ENCODE results near the gene CNTLN. TPM values are rescaled to one million over a fixed set of nuclear protein-coding genes. Genes with fewer than 3 reads are reported as not detected.
"Not testable (repeated sequence)": the region's sequence is repeated elsewhere in the genome, so short reads cannot be mapped to it uniquely, and the experiment has no call there.

CNTLN gene
- total RNA-seq, 1 donor from 2014 or later = 3.1 TPM

DNA sequence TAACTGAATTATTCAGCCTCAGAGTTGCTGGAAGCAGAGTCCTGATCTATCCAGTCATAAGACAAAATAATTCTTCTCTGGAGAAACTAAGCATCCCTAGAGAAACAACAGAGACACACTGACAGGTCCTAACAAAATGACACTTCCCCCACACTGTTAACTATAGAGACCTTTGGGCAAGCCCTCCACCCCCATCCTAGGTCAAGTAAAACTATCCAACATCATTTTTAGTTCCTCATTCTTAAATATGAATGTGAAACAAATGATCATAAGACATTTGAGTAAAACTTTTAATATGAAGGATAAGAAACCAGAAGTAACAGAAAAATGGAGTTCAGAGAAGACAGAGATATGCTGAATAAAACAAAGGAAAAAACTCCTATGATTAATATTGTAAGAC is 30.9 kb downstream of the CNTLN start:
- intact Hi-C loops (cut with DNase I) = no loop called here
- ATAC-seq (ENCODE audit: poor library complexity) (no peak), DNase-seq (no peak)

DNA sequence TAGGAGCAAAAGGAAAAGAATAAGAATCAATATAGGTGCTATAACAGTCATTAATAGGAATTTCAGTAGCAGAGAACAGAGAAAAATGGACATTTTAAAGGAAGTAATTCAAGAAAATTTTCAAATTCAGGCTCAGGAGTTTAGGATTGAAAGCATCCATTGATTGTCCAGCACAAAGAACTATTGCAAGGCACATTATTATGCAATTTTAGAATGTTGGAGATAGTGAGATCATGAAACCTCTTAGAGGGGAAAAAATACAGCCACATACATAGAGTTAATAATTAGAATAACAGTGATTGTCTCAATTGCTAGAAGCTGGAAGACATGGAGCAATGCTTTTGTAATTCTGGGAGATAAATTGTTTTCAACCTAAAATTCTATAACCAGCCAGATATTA is 31.5 kb downstream of the CNTLN start:
- DNase-seq (no peak), ATAC-seq (ENCODE audit: poor library complexity) (no peak)
- intact Hi-C loops (cut with DNase I) = no loop called here

DNA sequence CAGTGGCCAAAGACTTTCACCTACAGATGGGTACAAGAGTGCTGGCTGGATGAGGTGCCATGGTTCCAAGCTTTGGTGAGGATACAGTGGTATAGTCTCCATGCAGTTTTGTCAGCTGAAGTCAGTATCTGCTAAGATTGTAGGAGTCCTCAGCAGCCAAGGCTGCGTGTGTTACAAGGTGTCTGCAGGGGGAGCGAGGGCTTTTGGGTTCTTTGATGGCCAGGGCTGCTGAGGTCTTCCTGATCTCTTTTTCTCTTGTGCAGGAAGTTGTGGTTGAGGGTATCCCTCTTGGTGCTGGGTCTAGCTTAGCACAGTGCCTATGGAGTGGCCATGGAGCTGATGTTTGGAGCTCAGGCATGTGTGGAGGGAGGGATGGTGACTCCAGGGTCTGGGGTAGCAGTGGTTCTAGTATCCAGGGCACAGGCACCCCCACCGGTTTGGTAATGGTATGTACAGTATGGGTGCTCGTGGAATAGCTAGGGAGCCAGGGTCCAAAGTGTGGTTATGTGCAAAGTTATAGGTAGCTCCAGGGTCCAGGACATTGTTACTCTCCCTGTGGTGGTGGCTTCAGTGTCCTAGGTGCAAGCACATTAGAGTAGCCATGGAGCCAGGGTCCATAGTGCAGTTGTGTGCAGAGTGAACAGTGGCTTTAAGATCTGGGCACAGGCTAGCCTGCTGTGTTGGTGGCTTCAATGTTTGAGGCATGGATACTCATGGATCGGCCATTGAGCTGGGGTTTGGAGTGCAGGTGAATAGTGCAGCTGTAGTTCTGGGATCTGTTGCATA is 36.7 kb downstream of the CNTLN start:
- intact Hi-C loops (cut with DNase I) = no loop called here
- no peak for DNase-seq
- no peak for ATAC-seq (ENCODE audit: poor library complexity)

DNA sequence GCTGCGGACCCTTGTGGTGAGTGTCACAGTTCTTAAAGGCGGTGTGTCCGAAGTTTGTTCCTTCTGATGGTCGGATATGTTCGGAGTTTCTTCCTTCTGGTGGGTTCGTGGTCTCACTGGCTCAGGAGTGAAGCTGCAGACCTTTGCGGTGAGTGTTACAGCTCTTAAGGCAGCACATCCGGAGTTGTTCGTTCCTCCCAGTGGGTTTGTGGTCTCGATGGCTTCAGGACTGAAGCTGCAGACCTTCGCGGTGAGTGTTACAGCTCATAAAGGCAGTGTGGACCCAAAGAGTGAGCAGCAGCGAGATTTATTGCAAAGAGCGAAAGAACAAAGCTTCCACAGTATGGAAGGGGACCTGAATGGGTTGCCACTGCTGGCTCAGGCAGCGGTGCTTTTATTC is 42.7 kb downstream of the CNTLN start:
- intact Hi-C loops (cut with DNase I); ATAC-seq (ENCODE audit: poor library complexity); DNase-seq: not testable (repeated sequence)

DNA sequence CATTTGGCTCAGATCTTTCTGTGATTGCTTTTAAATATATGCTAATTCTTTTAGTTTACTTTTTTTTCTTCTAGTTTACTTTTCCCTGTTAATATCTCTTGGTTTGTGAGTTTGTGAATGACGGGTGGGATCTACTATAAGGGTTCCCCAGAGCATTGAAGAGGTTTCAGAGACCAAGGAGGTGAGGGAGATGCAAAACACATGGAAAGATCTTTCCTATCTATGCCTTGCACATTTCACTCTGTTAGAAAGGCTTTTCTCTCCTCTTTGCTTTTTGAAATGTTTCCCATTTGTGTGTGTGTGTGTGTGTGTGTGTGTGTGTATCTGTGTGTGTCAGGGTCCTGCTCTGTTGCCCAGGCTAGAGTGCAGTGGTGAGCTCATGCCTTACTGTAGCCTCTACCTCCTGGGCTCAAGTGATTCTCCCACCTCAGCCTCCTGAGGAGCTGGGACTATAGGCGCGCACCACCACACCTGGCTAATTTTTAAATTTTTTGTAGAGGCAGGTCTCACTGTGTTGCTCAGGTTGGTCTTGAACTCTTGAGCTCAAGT is 50.7 kb downstream of the CNTLN start:
- no peak for ATAC-seq (ENCODE audit: poor library complexity)
- intact Hi-C loops (cut with DNase I) = no loop called here
- no peak for DNase-seq

DNA sequence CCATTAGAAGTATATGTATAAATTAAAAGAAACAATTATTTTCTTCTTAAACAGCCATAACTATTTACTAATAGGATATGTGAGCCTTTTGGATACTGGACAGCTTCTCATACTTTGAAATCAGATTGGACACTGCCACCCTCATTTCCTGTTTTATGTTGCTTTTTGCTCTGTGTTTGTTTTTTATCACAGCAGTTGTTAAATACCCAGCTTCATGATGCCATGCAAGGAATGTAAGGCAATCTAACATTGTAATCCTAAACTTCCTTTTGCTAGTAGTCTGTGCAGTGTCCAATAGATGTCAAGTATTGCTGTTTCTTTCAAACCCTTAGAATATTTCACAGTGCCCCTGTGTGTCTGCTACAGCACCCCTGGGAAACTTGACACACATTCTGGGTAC is 56.2 kb downstream of the CNTLN start:
- intact Hi-C loops (cut with DNase I) = no loop called here
- ATAC-seq (ENCODE audit: poor library complexity) = no peak
- DNase-seq = no peak

DNA sequence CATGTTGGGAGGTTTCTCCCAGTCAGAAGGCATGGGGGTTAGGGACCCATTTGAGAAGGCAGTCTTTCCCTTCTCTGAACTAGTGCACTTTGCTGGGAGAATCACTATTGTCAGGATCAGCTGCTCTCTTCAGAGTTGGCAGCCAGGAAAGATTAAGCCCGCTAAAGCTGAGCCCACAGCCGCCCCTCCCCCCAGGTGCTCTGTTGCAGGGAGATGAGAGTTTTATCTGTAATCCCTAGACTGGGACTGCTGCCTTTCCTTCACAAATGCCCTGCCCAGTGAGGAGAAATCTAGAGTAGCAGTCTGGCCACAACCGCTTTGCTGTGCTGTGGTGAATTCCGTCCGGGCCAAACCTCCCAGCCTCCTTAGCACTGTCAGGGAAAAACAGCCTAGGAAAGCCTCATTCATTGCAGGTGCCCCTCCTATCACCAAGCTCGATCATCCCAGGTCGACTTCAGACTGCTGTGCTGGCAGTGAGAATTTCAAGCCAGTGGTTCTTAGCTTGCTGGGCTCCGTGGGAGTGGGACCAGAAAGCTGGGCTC is 69.8 kb downstream of the CNTLN start:
- ATAC-seq (ENCODE audit: poor library complexity) (no peak), DNase-seq (no peak)
- intact Hi-C loops (cut with DNase I) = no loop called here

DNA sequence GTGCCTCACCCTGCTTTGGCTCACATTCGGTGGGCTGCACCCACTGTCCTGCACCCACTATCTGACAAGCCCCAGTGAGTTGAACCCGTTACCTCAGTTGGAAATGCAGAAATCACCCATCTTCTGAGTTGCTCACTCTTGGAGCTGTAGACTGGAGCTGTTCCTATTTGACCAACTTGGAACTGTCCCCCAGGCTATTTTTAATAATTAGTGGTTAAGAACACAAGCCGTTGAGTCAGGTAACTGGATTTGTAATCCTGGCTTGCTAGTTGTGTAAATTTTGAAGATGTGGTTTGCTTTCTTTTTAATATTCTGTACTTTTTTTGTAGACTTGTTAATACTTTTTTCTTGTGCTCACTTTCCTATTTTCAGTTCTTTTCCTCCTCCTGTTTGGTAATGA is 81.2 kb downstream of the CNTLN start:
- intact Hi-C loops (cut with DNase I) = no loop called here
- no peak for ATAC-seq (ENCODE audit: poor library complexity)
- no peak for DNase-seq

DNA sequence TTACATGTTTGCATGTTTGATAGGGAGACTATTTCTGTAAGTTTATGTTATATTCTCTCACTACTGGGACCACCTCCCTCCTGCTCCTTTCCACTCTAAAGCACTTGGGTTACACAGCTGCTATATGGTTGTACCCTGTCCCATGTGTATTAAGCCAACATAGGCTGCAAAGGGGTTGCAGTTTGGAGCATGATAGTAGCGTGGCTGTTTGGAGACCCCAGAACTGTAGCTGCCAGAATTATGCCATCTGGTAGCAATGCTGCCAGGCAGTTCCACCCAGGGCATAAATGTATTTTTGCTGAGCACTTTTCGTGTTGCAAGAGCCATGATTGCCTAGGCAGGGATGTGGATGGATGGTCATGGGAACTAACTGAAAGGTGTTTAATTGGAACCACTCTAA is 81.8 kb downstream of the CNTLN start:
- intact Hi-C loops (cut with DNase I) = no loop called here
- DNase-seq = no peak
- no peak for ATAC-seq (ENCODE audit: poor library complexity)

DNA sequence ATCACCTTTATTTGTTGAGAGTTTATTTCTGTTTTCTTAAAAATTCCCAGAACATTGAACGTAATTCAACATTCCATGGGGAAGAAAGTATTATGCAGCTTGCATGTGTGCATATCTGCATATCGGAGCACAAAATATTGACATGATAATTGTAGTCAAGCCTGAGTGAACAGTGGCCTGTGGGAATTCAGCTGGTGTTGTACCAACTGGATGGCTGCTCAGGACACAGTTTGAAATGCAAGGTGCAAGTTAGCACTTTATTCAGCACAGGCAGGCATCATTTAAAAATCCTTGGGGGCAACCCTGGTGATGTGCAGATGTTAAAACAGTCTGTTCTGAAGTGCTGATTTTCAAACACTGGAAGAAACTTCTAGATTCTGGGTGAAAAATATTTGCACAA is 82.4 kb downstream of the CNTLN start:
- ATAC-seq (ENCODE audit: poor library complexity) (no peak), DNase-seq (no peak)
- intact Hi-C loops (cut with DNase I) = no loop called here

DNA sequence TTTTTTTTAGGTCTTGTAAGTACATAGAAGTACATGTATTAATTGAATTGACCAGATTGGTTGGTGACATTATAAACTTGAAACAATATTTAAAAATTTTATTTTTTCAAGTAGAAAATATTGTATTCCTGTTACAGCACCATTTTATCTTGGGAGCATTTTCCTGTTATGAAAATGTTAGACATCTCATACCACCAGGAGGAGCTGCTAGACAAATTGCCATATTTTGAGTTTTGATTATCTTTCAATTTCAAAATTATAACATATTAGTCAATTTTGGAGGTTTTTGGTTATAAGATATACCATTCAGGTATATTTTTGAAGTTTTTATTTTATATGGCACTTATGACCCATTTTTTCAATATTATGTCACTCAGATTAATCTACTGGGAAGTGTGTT is 84.4 kb downstream of the CNTLN start:
- ATAC-seq (ENCODE audit: poor library complexity) (no peak), DNase-seq (no peak)
- intact Hi-C loops (cut with DNase I) = no loop called here

DNA sequence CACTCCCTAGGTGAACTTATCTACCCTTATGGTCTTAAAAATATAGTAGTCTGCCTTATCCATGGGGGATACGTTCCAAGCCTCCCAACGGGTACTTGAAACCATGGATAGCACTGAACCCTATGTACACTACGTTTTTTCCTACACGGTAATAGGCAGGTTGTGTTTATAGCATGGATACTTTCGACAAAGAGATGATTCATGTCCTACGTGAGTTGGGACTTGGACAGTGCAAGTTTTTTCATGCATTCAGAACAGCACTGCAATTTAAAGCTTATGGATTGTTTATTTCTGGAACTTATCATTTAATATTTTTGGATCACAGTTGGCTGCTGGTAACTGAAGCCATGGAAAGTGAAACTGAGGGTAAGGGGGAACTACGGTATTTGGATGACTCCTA is 88.1 kb downstream of the CNTLN start:
- ATAC-seq (ENCODE audit: poor library complexity) = no peak
- no peak for DNase-seq
- intact Hi-C loops (cut with DNase I) = no loop called here

DNA sequence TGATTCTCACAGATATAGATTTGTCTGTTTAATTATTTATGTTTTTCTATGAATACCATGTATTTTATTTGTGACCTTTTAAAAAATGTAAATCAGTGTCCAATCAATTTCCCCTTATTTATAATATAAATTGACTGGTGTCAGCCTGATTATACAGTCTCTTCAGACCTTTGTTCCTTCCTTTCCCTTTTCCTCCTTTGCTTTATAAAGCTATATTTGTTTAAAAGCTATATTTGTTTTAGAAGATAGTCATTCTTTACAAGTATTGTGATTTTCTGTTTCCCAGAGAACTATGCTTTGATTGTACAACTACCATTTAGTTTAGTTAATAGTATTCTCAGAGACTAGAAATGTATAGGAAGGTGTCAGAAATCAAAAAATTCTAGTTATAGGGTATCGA is 90.6 kb downstream of the CNTLN start:
- ATAC-seq (ENCODE audit: poor library complexity) (no peak), DNase-seq (no peak)
- intact Hi-C loops (cut with DNase I) = no loop called here

DNA sequence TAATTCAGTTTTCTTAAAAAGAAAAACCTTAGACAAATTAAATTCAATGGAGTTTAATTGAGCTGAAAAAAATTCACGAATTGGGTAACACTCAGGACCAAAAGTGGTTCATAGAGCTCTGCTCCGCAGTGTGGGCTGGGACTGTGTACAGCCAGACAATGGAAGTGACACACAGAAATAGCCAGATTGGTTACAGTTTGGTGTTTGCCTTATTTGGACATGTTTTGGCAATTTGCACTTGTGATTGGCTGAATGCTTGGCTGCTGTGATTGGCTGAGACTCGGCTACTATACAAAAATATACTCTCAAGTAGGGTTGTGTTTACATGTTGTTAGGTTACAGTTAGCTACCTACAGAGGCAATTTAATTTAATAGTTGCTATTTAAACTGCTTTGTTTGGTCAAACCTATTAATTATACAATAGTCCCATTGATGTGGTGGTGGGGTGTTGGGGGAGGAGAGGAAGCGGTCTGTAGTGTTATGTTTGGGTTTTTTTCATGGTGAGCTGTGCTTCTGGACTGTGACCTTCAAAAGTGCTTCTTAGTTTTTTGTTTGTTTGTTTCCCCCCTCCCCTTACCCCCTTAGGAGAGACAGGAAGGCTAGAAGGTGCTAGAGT is 95.2 kb downstream of the CNTLN start:
- DNase-seq (no peak), ATAC-seq (ENCODE audit: poor library complexity) (no peak)
- intact Hi-C loops (cut with DNase I) = no loop called here

DNA sequence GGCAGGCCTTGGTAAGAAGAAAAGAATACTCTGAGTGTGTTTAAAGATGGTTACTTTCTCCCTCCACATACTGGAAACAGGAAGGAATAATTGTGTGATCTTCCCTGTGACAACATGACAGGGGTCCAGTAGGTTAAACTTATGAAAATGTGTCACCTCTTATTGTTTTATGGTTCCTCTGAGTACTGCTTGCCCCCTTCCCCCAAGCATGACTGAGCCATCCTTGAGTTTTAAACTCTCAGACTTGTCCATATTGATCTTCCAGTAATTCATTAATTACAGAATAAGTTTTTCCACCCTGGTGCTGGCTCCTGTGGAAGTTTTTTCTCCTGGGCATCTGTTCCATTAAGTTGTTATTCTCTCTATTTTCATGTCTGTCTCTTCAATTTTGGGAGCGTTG is 95.8 kb downstream of the CNTLN start:
- ATAC-seq (ENCODE audit: poor library complexity) (no peak), DNase-seq (no peak)
- intact Hi-C loops (cut with DNase I) = no loop called here

DNA sequence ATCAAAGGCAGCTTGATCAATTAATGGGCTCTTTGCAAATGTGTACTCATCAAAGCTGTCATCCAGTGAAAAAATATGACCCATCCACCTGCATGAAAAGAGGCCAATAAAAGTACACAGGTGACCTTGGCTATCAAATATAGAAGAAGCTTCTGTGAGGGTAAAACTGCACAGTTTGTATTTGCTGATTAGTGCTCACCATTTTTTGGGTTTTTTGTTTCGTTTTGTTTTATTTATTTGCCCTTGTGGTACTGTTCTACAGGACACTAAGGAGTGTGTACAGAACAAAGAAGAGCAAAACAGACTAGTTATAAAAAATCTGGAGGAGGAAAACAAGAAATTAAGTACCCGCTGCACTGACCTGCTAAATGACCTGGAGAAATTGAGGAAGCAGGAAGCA is 101.3 kb downstream of the CNTLN start:
- DNase-seq (no peak), ATAC-seq (ENCODE audit: poor library complexity) (no peak)
- intact Hi-C loops (cut with DNase I) = no loop called here

DNA sequence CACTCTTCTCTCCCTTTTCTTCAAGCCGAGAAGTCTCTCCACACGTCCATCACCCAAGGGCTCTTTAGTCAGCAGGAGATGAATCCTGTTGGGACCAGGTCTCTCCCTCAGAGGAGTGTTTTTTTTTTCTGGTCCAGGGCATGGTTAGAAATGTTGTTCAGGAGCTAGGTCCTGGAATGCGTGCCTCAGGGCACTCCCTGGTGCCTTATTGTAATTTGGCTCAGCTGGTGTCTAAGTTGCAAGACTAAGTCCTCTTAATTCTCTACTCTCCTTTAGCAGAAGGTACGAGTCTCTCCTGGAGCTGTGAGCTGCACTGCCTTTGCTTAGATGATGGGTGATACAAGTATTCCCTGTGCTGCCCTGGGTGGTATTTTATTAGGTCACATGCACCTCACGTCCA is 111.9 kb downstream of the CNTLN start:
- intact Hi-C loops (cut with DNase I) = no loop called here
- DNase-seq (no peak), ATAC-seq (ENCODE audit: poor library complexity) (no peak)

DNA sequence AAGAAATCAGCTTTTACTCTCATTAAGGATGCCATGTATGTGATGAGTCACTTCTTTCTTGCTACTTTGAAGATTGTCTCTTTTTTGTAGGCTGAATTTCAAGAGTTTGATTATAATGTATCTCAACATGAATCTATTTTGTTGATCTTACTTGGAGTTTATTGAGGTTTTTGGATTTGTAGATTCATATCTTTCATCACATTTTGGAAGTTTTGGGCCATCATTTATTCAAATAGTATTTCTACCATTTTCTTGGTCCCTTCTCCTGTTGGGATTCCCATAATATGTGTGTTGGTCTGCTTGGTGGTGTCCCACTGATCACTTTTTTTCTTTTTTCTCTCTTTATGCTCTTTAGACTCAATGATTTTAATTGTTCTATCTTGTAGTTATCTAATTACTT is 116.3 kb downstream of the CNTLN start:
- intact Hi-C loops (cut with DNase I) = no loop called here
- DNase-seq (no peak), ATAC-seq (ENCODE audit: poor library complexity) (no peak)

DNA sequence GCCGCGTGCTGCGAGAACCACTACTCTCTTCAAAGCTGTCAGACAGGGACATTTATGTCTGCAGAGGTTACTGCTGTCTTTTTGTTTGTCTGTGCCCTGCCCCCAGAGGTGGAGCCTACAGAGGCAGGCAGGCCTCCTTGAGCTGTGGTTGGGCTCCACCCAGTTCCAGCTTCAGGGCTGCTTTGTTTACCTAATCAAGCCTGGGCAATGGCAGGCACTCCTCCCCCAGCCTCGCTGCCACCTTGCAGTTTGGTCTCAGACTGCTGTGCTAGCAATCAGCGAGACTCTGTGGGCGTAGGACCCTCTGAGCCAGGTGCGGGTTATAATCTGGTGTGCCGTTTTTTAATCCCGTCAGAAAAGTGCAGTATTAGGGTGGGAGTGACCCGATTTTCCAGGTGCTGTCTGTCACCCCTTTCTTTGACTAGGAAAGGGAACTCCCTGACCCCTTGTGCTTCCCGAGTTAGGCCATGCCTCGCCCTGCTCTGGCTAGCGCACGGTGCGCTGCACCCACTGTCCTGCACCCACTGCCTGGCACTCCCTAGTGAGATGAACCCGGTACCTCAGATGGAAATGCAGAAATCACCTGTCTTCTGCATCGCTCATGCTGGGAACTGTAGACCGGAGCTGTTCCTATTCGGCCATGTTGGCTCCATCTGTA is 133.8 kb downstream of the CNTLN start:
- ATAC-seq (ENCODE audit: poor library complexity); DNase-seq; intact Hi-C loops (cut with DNase I): not testable (repeated sequence)

DNA sequence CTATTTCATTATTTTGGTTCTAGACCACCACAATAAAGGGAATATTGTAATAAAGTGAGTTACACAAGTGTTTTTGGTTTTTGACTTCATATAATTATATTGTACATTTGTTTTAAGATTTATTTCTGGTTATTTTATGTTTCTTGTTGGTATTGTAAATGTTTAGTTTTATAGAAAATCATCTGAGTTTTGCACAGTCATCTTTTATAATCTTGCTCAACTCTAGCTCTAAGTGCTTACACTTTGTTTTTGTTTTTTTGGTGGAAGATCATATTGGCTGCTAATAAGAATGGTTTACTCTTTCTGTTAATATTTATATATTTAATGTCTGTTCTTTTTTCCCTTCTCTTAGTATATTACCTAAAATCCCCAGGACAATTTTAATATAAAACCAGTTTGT is 135.0 kb downstream of the CNTLN start:
- no peak for ATAC-seq (ENCODE audit: poor library complexity)
- no peak for DNase-seq
- intact Hi-C loops (cut with DNase I) = no loop called here

Measured in Right ventricle myocardium superior (tissue), 1 donor.